DLD1 (cell line): ENCODE results near the gene RNF130.

ENCODE experiments used
- in situ Hi-C: cut with HindIII; loops from 2 replicates; pipeline ENCODE4 v1.10.0; 2017; ENCODE audit warnings: low sequenced_read_pairs

Gene RNF130

GRCh38 chr5:180086816-180087399 is 15.3 kb upstream of the RNF130 start:
- in situ Hi-C loops = no loop called here

GRCh38 chr5:180085837-180086236 is 14.3 kb upstream of the RNF130 start:
- in situ Hi-C loops = no loop called here

- in situ Hi-C loops = no loop called here
Observed at GRCh38 chr5:180084638-180085561, 13.3 kb upstream of the RNF130 start.

GRCh38 chr5:180083529-180084060 is 12.0 kb upstream of the RNF130 start:
- in situ Hi-C loops = no loop called here

- in situ Hi-C loops = no loop called here
Observed at GRCh38 chr5:180082633-180083420, 11.3 kb upstream of the RNF130 start.

GRCh38 chr5:180081481-180081880 is 9.9 kb upstream of the RNF130 start:
- in situ Hi-C loops = no loop called here

- in situ Hi-C loops = no loop called here
Observed at GRCh38 chr5:180080486-180081280, 9.1 kb upstream of the RNF130 start.

GRCh38 chr5:180079702-180080466 is 8.3 kb upstream of the RNF130 start:
- in situ Hi-C loops = no loop called here

- in situ Hi-C loops = no loop called here
Observed at GRCh38 chr5:180078348-180078747, 6.8 kb upstream of the RNF130 start.

GRCh38 chr5:180077594-180078284 is 6.2 kb upstream of the RNF130 start:
- in situ Hi-C loops = no loop called here

- in situ Hi-C loops = no loop called here
Observed at GRCh38 chr5:180075703-180076102, 4.1 kb upstream of the RNF130 start.

- in situ Hi-C loops = no loop called here
Observed at GRCh38 chr5:180074462-180074861, 2.9 kb upstream of the RNF130 start.

- in situ Hi-C loops = no loop called here
Observed at GRCh38 chr5:180072556-180072955, 997 bp upstream of the RNF130 start.

- in situ Hi-C loops = no loop called here
Observed at GRCh38 chr5:180072256-180072548, 643 bp upstream of the RNF130 start.

- in situ Hi-C loops = no loop called here
Observed at GRCh38 chr5:180070756-180071530, 616 bp downstream of the RNF130 start.

- in situ Hi-C loops = no loop called here
Observed at GRCh38 chr5:180069589-180070247, 1.8 kb downstream of the RNF130 start.

GRCh38 chr5:180068519-180069090 is 3.0 kb downstream of the RNF130 start:
- in situ Hi-C loops = no loop called here

GRCh38 chr5:180067986-180068385 is 3.6 kb downstream of the RNF130 start:
- in situ Hi-C loops = no loop called here
